ENCODE data around the gene AP1M1.

AP1M1 gene

DNA sequence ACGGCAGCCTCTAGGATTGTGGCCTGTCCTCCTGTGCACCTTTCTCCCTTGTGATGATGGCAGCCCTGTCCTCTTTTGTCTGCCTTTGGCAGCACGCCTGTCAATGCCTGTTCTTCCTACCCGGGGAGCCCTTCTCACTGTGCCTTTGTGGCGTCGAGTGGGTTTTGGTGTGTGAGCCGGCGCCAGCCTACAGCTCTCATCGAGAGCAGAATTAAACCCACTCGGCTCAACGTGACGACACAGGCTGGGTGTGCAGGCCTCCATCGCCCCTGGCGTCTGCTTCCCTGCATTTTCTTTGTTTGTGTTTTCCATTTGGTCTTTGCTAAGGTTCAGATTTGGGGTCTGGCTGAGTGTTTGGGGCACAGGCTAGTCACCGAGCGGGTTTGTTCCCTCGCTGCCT is 34.4 kb downstream of the AP1M1 start:
- DNase-seq (ENCODE audit: low spot score), result no peak

GRCh38 chr19:16232568-16232967 is 34.9 kb downstream of the AP1M1 start:
- no peak for DNase-seq (ENCODE audit: low spot score)

GRCh38 chr19:16233081-16233776 is 35.5 kb downstream of the AP1M1 start:
- DNase-seq (ENCODE audit: low spot score), result no peak

DNA sequence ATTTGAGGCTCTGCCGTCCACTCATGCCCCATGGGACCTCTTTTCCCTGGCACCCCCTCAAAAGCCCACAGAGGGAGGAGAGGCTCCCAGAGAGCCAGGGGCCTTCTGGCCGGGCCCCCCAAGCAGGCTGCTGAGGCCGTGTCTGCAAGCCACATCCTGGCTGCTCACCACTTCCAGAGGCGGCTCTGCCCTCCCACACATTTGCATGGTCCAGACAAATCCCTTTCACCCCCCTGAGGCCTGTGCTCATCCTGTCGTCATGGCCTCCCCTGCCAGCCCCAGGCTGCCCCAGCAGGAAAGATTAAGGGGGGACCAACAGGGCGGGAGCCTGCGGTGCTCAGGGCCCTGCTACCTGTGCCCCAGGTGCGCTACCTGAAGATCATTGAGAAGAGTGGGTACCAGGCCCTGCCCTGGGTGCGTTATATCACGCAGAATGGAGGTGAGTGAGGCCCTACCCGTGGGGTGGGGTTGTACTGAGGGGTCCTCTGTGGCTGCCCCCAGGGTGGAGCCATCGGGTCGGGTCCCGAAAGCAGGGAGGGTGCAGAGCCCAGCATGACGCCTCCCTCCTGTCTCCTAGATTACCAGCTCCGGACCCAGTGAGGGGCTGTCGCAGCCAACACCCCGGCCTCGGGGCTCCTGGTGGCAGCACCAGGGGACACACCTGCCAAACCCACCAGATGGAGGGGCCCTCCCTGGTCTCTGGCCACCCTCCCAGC is 36.3 kb downstream of the AP1M1 start:
- DNase-seq (ENCODE audit: low spot score), result no peak

DNA sequence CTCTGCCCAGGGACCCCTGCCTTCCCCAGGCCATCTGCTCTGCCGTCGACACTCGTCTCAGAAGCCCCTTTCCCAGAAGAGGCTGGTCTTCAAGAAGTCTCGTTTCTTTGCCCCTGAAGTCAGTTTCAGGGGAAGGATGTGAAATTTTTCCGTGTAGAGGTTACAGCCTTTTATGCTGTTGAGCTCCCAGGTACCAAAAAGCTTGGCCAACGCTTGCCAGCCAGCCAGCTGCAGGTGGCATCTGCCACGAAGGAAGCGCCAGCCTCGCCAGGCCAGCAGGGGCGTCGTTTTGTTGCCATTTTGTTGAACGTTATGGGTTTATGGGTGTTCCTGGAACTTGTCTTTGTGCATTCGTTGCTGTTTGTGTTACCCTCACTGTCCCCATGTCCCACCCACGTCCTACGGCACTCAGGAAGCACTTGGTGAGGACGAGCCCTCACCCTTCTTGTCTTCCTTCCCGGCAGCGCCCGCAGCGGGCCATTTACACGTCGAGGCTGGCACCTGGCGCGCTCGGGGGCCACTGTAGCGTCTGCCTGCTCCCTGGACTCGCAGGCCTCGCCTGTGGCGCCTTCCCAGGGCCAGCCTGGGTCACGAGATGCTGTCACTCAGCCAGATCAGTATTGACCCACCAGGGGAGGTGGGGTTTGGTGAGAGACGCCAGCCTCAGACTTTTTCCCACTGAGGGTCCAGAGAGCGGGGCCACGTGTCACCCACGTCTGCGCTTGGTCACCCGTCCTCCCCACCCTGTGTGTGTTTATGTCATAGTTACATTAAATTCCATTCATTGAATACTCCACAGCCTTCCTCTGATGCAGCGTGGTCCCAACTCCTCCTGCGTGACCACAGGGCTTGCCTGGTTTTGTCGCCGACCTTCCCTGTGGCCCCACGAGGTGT is 37.1 kb downstream of the AP1M1 start:
- DNase-seq (ENCODE audit: low spot score), result no peak

GRCh38 chr19:16235811-16236652 is 38.3 kb downstream of the AP1M1 start:
- DNase-seq (ENCODE audit: low spot score), result no peak

- peak; percentile 72 for DNase-seq (ENCODE audit: low spot score)
Observed at GRCh38 chr19:16244091-16244490, 46.4 kb downstream of the AP1M1 start.

- DNase-seq (ENCODE audit: low spot score), result peak; percentile 91
Observed at GRCh38 chr19:16247353-16248182, 49.9 kb downstream of the AP1M1 start.

GRCh38 chr19:16248380-16249023 is 50.8 kb downstream of the AP1M1 start:
- no peak for DNase-seq (ENCODE audit: low spot score)

DNA sequence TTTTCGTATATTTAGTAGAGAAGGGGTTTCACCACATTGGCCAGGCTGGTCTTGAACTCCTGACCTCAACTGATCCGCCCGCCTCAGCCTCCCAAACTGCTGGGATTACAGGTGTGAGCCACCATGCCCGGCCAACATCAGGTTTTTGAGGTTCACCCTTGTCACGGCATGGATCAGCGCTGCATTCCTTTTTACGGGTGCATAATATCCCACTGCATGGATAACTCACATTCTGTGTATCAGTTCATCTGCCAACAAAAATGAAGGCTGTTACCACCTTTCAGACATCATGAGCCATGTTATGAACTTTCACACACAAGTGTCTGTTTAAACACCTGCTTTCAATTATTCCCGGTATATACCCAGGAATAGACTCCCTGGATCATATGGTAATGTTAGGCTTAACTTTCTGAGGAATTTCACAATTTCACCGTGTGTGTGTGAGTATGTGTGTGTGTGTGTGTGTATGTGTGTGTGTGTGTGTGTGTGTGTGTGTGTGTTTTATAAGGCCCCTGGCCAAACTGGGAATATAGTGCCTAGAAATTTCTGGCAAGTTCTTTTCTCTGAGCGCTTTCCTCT is 52.2 kb downstream of the AP1M1 start:
- DNase-seq (ENCODE audit: low spot score), result no peak

GRCh38 chr19:16252459-16253205 is 54.9 kb downstream of the AP1M1 start:
- no peak for DNase-seq (ENCODE audit: low spot score)

DNA sequence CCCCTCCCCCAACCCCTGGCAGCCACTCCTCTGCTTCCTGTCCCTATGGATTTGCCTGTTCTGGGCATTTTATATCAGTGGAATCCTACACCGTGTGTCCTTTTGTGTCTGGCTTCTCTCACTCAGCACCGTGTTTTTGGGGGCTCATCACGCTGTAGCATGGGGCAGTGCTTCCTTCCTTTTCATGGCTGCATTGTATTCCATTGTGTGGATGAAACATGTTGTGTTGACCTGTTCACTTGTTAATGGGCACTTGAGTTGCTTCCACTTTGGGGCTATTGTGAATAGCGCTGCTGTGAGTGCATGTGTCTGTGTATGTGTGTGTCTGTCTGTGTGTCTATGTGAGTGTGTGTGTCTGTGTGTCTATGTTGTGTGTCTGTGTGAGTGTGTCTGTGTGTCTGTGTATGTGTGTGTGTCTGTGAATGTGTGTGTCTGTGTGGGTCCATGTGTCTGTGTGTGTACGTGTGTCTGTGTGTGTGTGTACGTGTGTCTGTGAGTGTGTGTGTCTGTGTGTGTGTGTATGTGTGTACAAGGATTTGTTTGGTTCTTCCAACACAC is 57.2 kb downstream of the AP1M1 start:
- no peak for DNase-seq (ENCODE audit: low spot score)

GRCh38 chr19:16257509-16258002 is 59.8 kb downstream of the AP1M1 start:
- DNase-seq (ENCODE audit: low spot score), result no peak

- DNase-seq (ENCODE audit: low spot score), result no peak
Observed at GRCh38 chr19:16258440-16258903, 60.8 kb downstream of the AP1M1 start.

DNA sequence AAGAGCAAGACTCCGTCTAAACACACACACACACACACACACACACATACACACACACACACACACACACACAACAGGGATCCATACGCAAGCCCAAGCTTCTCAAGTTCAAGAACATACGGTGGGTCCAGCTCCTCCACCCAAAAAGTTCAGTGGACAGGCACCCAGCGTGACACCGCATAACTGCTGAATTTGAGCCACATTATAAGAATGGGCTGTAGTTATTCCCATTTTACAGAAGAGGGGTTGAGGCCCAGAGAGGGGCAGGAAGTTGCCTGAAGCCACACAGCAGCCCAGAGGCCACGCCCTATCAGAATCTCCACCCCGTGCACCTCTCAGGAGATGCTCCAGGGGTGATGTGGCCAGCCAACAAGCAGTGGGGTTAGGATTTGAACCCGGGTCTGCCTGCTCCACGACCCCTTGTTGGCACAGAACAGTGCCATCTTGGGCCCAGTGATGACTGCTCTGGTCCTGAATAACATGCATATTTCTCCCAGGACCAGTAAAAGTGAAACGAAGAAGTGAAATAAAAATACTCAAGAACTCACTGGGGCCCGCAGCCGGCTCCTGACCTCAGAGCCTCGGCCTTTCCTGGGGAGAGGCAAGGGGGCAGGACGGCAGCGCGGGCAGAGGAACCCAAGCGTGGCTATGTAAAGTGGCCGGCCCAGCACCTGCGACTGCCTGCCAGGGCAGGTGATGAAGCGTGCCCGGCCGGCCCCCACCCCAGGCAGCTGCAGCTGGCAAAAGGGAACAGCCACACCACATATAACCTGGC is 61.9 kb downstream of the AP1M1 start:
- DNase-seq (ENCODE audit: low spot score), result no peak

DNA sequence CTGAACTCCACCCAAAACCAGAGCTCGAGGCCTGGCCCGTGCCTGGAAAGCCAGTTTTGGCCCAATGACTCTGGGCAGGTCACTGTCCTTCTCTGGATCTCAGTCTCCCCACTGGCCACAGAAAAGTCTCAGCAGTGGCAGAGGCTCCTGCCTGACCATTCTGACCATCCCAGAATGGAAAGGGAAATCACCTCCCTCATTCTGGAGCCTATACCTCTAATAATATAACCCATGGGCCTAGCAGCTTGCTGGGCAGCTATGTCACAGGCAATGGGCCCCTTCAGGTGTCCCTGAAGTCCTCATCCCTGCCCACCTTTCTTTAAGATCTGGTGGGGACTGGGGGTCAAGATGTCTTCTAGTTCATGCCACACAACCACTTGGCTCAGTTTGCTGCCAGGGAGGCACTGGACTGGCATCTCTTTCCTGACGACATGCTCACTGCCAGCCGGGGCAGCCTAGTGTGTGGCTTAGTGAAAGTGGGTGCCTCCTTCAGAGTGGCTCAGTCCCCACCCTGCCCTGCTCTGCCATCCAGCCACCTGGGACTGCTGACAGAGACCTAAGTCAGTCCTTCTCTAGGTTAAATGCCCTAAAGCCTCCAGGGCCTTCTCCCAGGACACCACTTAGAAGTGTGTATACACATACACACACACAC is 62.6 kb downstream of the AP1M1 start:
- DNase-seq (ENCODE audit: low spot score), result no peak

- DNase-seq (ENCODE audit: low spot score), result no peak
Observed at GRCh38 chr19:16260812-16261161, 63.1 kb downstream of the AP1M1 start.

Measured in AG08396 (cell line).